Activated T-cell treated with anti-CD3 and anti-CD28 coated beads for 1 hour (primary cell): ENCODE data around the gene OSBPL10.

Experiments
- DNase-seq: peaks from one replicate; pipeline ENCODE4 v3.0.0-alpha.2; 2020; ENCODE audit warnings: low read depth

The OSBPL10 gene

GRCh38 chr3:31957106-31957505 is 24.0 kb downstream of the OSBPL10 start:
- no peak for DNase-seq

GRCh38 chr3:31955581-31955980 is 25.5 kb downstream of the OSBPL10 start:
- no peak for DNase-seq

GRCh38 chr3:31953636-31954035 is 27.4 kb downstream of the OSBPL10 start:
- no peak for DNase-seq

- no peak for DNase-seq
Observed at GRCh38 chr3:31953091-31953490, 28.0 kb downstream of the OSBPL10 start.

GRCh38 chr3:31952205-31952604 is 28.9 kb downstream of the OSBPL10 start:
- no peak for DNase-seq

GRCh38 chr3:31948280-31948679 is 32.8 kb downstream of the OSBPL10 start:
- DNase-seq = no peak

- no peak for DNase-seq
Observed at GRCh38 chr3:31947671-31948091, 33.4 kb downstream of the OSBPL10 start.

GRCh38 chr3:31947162-31947561 is 33.9 kb downstream of the OSBPL10 start:
- no peak for DNase-seq

- DNase-seq = no peak
Observed at GRCh38 chr3:31946484-31947081, 34.5 kb downstream of the OSBPL10 start.

GRCh38 chr3:31945738-31946052 is 35.4 kb downstream of the OSBPL10 start:
- DNase-seq = no peak

- DNase-seq = no peak
Observed at GRCh38 chr3:31943041-31943440, 38.0 kb downstream of the OSBPL10 start.

GRCh38 chr3:31942446-31942845 is 38.6 kb downstream of the OSBPL10 start:
- no peak for DNase-seq

GRCh38 chr3:31937225-31937624 is 43.8 kb downstream of the OSBPL10 start:
- no peak for DNase-seq

GRCh38 chr3:31936420-31937060 is 44.5 kb downstream of the OSBPL10 start:
- no peak for DNase-seq

GRCh38 chr3:31934866-31935265 is 46.2 kb downstream of the OSBPL10 start:
- DNase-seq = no peak

- DNase-seq = no peak
Observed at GRCh38 chr3:31934018-31934417, 47.0 kb downstream of the OSBPL10 start.

- DNase-seq = no peak
Observed at GRCh38 chr3:31932990-31933389, 48.1 kb downstream of the OSBPL10 start.

- DNase-seq = no peak
Observed at GRCh38 chr3:31929826-31930502, 51.1 kb downstream of the OSBPL10 start.

GRCh38 chr3:31927811-31928210 is 53.3 kb downstream of the OSBPL10 start:
- no peak for DNase-seq

GRCh38 chr3:31926543-31926942 is 54.5 kb downstream of the OSBPL10 start:
- DNase-seq = no peak

GRCh38 chr3:31925271-31925630 is 55.8 kb downstream of the OSBPL10 start:
- DNase-seq = no peak

GRCh38 chr3:31924610-31925270 is 56.3 kb downstream of the OSBPL10 start:
- no peak for DNase-seq

- DNase-seq = no peak
Observed at GRCh38 chr3:31922962-31923361, 58.1 kb downstream of the OSBPL10 start.
